ENCODE results near the gene CUL4A.

CUL4A gene

GRCh38 chr13:113179374-113180230 lies 29.8 kb upstream of the CUL4A start:
- DNase-seq (ENCODE audit: low spot score): no peak

GRCh38 chr13:113182046-113182445 lies 27.4 kb upstream of the CUL4A start:
- no peak for DNase-seq (ENCODE audit: low spot score)

DNA sequence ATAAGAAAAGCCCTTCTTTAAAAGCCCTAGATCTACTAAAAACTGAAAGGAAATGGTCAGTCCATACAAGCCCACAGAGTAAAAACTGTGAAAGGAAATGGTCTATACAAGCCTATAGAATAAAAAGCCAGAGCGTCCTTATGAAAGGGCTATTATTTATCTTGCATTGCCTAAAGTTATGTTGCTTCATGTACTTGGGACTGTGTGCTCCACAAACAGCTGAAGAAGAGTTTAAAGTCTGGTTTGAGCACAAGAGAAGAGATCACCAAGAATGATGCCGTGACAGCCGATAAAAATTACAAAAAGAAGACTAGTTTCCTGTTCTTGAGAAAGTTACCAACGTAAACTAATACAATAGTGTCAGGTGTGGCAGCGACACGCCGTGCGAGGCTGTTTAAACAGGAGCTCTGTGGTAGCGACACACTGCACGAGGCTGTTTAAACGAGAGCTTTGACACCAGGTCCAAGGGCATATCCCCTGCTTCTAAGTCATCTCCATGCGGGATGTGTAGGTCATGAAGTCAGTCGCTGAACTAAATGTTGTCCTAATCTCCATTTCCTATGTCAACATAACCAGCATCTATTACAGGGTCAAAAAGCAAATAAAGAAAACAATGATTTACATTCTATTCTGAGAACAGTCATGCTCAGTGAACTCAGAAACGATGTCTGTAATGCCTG lies 25.8 kb upstream of the CUL4A start:
- no peak for DNase-seq (ENCODE audit: low spot score)

- DNase-seq (ENCODE audit: low spot score): no peak
These were observed 24.6 kb upstream of the CUL4A start for GRCh38 chr13:113184568-113185440.

GRCh38 chr13:113186061-113186900 lies 23.1 kb upstream of the CUL4A start:
- DNase-seq (ENCODE audit: low spot score): no peak

DNA sequence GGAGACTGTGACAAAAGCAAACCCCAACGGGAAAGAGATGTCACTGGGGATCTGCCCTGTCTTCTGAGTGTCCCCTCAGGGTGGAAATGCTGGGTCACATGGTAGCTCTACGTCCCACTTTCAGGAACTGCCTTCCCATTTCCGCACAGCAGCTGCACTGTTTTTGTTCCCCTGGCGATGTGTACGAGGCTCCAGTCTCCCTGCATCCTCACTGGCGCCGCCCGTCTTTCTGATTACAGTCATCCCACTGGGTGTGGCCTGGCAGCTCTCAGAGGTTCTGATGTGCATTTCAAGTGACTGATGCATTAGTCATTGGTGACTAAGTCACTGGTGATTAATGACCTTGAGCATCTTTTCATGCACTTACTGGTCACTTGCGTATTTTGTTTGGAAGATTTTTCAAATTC lies 22.1 kb upstream of the CUL4A start:
- peak; percentile 95 for DNase-seq (ENCODE audit: low spot score)

DNA sequence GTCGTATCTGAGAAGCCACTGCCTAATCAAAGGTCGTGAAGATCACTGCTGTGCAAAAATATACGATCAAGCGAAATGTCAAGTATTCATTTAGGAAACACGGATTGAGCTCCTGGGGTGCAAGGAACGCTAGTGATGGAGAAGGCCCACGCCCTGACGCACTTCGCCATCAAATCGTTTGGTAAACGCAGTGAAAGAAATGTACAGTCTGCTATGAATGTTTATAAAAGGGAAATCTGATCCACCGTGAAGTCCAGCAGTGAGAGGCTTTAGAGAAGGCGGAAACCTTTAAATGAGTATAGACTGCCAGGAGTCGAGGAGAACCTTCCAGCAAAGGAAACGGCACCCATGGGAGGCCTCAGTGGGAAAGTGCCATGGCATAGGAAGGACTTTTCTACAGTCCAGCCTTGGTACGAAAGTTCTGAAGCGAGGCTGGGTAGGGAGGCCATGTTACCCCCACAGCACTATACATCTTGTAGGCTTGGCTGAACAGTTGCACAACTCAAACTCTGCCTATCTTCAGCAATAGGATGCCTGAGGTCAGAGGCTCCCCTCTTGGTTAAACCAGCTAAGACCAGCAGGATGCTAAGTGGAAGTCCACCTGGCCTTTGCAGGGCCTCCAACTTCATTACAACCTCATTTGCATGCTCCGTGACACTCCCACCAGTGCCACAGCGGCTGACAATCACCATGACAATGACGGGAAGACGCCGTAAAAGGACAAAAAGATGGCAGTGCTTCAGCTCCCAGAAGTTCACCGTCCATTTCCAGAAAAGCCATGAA lies 21.3 kb upstream of the CUL4A start:
- DNase-seq (ENCODE audit: low spot score): no peak

DNA sequence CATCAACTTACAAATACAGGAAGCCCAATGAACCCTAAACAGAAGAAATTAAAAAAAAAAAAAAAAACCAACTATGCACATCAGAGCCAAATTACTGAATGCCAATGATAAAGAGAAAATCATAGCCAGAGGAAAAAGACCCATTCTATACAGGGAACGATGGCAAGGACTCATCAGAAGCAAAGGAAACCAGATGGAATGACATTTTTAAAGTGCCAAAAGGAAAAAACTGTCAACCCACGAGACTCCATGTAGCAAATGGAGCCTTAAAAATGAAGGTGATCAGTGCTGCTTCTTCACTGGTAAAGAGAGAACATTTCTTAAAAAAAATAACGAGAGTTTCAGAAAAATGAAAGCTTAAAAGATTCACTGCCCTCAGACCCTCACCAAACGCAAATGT lies 19.2 kb upstream of the CUL4A start:
- no peak for DNase-seq (ENCODE audit: low spot score)

DNA sequence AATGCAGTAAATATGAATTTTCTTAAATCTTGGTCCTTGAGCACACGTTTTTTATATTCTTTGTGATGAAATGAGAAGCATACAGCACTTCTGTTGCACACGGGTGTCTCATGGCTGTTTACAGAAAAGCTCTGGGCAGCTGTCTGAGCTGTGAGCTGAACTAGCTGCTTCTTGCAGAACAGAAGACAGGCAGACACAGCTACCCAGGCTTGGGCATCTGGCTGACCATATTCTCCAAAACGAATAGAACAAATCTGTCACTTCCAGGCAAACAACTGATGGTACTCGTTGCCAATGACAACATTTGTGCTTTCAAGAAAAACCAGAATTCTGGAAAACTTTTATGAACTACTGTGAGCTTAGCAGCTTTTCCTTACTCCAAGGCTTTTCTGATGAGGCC lies 17.1 kb upstream of the CUL4A start:
- no peak for DNase-seq (ENCODE audit: low spot score)

GRCh38 chr13:113192902-113193301 lies 16.5 kb upstream of the CUL4A start:
- DNase-seq (ENCODE audit: low spot score): no peak

DNA sequence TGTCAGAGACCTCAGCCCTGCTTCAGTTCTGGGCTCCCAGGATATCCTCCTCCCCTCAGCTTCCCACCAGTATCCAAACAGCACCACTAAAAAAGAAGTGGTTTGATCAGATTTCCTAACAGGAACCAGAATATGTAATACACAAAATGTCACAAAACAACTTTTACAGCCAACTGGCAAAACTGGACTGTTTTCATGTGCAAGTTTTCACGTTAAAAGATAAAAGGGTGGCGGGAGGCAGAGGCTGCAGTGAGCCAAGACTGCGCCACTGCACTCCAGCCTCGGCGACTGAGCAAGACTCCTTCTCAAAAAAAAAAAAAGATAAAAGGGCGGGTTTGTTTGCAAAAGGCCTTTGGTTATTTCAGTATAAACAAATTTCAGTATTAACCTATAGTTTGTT lies 14.1 kb upstream of the CUL4A start:
- no peak for DNase-seq (ENCODE audit: low spot score)

GRCh38 chr13:113196970-113197737 lies 12.3 kb upstream of the CUL4A start:
- no peak for DNase-seq (ENCODE audit: low spot score)

GRCh38 chr13:113201815-113202214 lies 7.6 kb upstream of the CUL4A start:
- no peak for DNase-seq (ENCODE audit: low spot score)

DNA sequence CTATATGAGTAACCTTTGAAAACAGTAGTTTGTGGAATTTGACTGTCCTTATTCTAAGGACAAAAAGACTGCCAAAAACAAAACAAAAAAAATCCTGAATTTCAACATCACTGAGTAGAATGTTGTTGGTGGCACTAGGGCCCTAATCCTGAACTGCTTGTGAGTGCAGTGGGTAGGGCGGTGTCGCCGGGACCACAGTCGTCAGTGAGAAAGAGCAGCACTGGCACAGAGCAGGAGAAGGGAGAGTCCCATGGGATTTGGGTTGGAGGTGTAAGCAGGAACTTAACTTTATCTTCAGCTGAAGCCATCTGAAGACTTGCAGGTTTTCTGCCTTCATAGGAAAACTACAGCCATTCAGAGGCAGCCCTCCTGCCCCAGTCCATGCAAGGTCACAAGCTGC lies 6.5 kb upstream of the CUL4A start:
- no peak for DNase-seq (ENCODE audit: low spot score)

DNA sequence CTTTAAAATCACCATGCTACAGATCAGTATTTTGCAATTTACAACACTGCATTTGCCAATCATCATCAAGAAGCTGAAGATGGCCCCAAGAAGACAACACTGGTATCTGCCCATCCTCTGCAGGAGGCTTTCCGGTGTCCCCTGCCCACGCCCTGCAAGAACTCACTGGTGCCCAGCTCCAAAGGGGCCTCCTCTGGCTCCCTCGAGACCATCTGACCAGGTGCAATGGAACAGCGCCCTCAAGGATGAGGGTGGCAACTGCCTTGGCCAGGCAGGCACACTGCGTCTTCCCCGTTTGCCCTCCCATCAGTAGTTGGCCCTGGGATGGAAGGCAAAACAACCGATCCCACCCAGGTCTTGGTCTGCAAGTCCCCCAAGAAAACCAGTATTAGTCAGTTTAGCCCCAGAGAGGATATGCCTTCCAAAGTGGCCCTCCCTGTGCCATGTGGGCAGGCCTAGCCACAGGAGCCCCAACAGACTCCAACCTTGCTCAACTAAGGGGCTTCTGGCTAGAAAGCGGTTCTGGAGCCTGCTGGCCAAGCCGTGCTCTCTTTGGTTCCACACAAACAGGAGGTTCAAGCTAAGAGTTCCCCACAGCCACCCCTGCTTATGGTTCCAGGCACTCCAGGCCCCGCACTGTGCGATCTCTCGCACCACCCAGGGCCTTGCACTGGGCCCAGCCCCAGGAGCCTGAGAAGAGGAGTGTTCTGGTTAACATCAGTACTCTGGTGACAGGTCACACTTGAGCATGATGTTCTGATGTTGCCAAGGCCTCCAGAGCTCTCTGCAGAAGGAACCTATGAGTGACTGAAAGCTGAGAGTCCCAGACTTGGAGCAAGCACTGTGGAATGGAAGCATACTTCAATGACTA lies 5.7 kb upstream of the CUL4A start:
- no peak for DNase-seq (ENCODE audit: low spot score)

DNA sequence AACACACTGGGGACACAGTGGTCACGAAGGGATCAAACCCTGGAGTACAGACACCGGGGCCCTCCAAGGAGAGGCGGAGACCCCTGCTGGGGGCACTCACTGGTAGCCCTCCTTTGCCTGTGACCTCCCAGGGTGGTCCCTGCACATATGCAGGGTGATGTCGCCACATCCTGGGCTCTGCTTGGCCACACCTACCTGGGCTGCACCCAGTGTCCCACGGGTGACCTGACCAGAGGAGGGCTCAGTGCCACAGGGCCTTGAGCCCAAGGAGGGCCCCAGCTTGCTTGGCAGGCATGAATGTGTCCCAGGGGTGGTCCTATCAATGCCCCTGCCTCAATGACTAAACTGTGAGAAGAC lies 5.1 kb upstream of the CUL4A start:
- no peak for DNase-seq (ENCODE audit: low spot score)

GRCh38 chr13:113205428-113205931 lies 3.9 kb upstream of the CUL4A start:
- no peak for DNase-seq (ENCODE audit: low spot score)

DNA sequence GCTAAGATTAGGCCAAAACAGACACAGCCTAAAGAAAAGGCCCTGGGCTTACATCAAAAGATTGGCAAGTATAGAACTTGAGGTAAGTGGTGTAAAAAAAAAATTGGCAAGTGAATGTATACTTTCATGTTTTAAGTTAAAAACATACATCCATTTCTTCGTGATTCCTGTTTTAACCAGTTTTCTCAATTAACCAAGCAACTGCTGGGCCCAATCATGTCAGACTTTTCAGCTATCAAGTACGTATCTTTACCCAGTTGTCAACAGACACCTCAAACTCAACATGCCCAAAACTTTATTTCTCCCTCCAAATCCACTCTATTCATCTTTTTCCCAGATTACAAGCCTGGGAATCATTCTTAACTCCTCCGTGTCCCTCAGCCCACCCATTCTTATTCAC lies 2.0 kb upstream of the CUL4A start:
- no peak for DNase-seq (ENCODE audit: low spot score)

DNA sequence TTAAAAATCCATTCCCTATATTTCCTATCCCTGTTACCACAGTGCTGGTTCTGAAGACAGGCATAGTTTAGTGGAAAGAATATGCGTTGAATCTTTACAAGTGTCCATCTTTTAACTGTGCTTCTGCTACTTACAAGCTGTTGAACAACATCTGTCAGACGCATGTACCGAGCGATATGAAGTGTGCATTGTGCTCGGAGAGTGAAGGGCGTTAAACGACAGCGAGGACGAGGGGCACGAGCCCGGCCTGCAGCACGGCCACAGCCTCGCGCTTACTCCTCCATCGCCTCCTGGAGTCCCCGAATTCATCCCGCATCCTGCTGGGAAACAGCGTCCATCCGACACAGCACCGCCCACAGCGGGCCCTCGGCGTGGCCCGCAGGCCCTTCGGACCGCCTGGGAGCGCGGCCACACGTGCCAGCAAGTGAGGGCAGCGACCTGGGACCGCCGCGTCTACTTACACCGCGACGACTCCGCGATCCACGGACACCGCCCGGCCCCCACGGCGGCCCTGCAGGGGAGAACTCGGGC lies 1.5 kb upstream of the CUL4A start:
- DNase-seq (ENCODE audit: low spot score): peak; percentile 47

Measured in hepatic stellate cell (primary cell).